Non-pigmented ciliary epithelial cell (primary cell): ENCODE measurements around the gene SNX12.
"Not testable (repeated sequence)": the region's sequence is repeated elsewhere in the genome, so short reads cannot be mapped to it uniquely, and the experiment has no call there.

Source experiments
- DNase-seq: peaks from one replicate; pipeline ENCODE4 v3.0.0-alpha.2; 2010; ENCODE audit warnings: low read depth

The SNX12 gene

DNA sequence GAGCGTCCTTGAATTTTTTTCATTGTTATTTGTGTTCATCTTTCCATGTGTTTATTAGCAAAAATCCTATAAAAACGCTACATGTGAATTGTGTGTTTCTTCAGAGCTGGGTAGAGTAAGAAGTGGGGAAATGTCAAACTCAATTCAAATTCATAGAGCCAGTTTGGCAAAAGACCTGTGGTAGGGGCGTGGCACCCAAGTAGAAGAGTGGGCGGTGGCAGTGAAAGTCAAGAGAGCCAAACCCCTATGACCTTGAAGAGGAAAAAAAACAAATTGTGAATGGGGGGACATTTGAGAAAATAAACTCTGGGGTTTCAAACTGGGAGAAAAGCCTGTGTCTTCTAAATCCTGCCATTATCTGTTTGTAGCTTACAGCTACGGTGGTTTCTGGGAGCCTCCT, 23.1 kb upstream of the SNX12 start:
- no peak for DNase-seq

DNA sequence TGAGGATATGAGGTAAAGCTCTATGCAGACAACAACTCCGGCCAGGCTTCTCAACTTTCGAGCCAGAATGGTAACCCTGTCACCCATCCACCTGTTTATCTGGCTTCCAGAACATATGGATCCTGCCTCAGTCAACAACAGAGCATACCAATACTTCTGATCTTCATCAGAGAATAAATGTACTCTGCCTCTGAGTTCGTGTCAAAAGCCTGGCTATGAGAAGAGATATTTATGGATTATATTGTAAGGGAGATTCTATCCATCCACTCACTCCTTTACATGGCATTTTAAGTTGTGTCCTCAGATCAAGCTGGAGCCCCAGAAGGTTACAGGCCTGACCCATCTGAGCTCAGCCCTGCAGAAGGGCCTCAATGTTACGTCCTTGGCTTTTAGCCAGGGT, 17.8 kb upstream of the SNX12 start:
- DNase-seq, result no peak

DNA sequence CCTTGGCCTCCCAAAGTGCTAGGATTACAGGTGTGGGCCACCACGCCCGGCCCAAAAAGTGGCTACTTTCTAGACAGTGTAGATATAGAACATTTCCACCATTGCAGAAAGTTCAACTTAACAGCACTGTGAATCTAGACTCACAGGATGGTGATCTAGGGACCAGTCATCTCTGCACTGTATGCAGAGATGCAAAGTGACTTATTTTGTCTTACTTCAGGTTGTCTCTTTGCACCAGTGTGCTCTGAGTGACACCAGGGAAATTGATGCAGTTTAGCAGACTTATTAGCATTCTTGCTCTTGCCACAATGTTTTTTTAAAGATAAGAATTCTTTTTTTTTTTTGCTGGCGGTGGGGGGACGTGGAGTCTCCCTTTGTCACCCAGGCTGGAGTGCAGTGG, 14.7 kb upstream of the SNX12 start:
- no peak for DNase-seq

DNA sequence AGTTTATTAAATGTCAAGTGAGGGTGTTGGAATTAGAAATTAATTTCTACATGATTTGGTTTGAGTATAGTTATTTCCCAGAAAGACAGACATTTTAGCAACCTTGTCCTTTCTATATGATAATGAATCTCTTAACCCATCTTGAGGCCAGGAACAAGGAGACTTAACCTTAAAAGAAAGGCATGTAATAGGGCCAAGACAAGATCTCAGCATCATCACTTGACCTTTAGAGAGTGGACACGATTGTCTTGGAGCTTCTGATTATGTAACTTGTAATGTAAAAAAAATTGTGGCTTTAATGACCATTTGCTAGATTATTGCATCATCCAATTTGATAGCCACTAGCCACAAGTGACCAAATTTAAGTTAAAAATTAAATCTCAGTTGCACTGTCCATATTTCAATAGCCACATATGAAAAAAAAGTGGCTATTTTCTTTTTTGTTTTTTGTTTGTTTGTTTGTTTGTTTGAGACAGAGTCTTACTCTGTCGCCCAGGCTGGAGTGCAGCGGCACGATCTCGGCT, 14.1 kb upstream of the SNX12 start:
- DNase-seq, result no peak

DNA sequence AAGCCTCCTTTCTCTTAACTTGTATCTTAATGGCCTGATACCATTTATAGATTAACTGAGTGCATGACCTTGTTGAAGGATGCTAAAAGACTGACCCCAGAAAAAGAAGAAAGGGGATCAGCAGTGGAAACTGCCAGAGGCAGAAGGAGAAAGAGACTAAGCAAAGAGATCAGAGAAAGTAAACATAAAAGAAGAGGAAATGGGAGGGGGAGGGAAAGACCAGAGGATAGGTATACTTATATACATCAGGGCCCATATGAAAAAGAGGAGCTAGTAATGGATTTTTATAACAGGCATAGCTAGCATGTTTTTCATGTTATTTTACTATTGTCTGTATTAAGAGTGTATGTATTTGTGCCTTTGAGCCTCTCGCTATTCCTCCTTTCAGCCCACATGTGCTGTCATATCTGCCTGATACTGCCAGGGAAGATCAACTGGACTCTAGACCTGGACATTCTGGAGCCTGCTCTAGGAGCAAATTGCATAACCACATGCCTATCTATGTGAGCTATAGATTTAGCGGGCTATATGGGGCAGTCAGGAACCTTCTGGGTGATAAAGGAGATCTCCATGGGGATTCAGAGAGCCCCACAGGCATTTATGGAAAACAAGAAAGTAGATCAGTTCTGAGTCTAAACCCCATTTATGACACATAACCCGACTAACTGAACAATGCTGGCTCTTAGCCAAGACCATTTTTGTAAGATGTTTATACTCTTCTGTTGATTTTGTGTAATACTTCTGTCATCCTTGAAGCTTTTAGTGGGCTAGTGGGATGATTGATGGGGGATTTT, 13.4 kb upstream of the SNX12 start:
- DNase-seq, result no peak

DNA sequence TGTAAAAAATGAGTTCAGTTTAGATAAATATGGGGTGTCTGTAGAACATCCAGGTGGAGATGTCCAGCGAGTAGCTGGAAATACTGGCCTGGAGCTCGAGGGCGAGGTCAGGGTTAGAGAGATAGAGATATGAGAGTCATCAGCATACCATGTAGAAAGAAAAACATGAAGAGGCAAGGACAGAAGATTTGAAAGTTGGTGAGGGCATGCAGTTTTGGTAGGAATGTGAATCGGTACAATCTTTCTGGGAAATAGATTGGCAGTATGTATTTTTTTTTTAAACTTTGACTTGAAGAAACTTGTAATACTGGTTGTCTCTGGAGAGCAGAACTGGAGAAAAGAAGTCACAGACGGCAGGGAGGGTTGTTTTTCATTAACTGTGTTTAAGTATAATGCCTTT, 2.4 kb upstream of the SNX12 start:
- no peak for DNase-seq

DNA sequence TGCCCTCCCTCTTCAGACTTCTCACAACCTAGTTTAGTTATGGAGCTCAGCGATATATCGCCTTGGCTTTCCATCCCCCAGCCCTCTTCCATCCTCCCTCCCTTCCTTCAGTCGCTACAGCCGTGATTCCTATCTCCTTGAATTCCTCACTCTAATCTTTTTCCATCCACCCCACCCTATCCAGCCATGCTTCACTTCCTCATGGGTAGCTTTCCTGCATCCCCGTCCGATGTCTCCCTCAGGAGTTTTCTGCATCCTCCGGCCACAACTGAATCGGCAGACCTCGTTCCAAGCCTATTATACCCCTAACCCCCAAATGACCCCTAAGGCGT, 456 bp downstream of the SNX12 start:
- DNase-seq, result no peak

DNA sequence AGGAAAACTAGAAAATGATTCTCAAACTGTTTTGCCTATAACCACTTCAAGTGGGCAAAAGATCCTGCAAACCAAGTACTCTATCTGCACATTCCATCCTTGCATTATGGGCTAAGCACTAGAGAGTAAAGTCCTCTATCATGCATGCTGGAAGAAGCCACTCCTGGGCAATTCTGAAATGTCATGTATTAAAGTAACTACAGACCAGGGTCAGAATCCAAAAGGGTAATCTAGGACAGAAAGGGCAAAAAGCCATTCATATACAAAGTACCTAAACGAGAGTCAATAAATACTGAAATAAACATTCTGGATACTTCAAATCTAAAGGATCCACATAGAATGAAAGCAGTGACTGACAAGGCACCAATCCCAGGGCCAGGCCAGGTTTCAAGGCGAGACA, 1.0 kb downstream of the SNX12 start:
- DNase-seq, result no peak

DNA sequence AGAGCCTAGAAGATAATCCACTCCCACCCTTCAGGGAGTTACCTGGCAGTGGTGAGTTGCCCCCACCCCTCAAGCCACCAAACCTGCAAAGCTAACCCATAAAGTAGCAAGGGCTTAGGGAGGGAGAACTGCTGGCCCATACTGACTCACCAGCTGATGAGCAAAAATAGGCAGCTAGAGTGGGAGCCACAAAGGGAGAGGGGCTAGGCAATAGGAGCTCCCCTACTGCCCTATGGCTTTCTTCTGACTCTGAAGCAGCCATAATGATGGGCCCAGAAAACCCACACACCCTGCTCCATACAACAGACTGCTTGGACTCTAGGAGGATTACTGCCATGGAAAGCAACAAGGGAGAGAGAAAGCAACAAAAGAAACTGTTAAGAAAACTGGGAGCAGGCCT, 8.0 kb downstream of the SNX12 start:
- DNase-seq, result no peak

DNA sequence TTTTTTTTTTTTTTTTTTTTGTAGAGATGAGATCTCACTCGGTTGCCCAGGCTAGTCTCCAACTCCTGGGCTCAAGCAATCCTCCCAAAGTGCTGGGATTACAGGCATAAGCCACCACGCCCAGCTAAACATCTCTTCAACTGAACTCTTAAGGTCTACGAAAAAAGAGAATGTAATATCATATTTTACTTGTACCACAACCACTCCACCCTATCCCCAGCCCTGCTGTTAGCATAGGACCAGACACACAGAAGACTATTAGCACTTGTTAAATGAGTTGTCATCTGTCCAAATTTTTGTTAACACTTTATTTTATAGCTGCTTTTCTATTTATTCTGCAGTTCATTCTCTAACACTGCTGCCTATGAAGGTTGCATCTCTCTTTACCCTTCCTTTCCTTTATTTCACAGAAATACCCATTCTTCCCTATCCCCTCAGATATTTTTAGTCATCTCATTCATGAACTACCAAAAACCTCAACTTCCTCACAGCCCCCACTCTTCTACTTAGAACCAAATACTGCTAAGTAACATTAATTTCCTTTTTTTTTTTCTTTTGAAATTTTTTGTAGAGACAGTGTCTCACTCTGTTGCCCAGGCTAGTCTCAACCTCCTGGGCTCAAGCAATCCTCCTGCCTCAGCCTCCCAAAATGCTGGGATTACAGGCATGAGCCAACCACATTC, 10.1 kb downstream of the SNX12 start:
- no peak for DNase-seq

DNA sequence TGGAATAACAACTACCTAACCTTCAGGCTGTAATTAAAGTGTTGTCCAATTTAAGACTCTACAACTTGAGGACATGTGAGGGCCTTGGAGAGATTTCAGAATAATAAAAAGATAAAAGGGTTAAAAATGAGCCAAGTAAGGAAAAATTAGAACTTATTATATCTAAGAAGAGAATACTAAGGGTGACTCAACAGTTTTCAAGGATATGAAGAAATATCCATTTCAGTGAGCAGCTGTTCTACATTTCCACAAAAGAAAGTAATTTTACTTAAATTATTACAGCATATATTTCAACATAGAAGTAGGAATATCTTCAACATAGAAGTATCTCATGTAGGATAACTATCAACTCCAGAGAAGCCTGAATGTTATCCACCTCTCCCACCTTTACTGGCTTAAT, 11.3 kb downstream of the SNX12 start:
- DNase-seq, result no peak

DNA sequence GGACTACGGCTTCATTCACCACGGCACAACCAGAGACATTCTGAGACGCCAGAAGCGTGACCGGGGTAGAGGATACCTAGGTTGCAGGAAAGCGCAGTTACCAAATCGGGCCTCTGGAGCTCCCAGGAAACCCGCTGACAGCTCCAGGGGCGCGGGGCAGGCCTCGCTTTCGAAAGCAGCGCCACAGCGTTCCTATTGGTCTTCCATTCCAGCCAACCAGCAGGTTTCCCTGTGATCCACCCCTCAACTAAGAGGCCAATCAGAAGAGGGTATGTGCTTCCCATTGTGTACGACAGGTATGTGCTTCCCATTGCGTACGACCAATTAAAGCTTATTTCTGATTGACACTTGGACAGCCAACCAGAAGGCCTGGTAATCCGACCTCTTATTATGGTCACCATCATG, 14.9 kb downstream of the SNX12 start:
- DNase-seq, result no peak

DNA sequence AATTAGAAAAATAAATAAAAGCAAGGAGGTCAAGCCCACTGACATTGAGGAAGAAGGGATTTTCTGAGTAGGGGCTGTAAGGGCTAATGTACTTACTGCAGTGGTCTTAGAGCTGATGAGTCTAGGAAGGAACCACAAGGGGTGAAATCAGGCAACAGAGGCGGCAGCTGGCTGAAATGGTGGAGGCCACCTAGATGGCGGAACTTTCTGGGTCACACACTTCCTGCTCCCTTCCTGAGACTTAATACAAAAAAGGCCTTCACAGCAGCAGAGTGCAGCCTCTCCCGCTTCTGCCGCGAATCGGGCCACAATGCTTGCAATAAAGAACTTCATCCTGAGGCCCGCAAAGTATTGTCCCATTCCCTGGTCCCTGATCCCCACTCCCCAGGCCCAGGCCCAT, 15.4 kb downstream of the SNX12 start:
- no peak for DNase-seq

DNA sequence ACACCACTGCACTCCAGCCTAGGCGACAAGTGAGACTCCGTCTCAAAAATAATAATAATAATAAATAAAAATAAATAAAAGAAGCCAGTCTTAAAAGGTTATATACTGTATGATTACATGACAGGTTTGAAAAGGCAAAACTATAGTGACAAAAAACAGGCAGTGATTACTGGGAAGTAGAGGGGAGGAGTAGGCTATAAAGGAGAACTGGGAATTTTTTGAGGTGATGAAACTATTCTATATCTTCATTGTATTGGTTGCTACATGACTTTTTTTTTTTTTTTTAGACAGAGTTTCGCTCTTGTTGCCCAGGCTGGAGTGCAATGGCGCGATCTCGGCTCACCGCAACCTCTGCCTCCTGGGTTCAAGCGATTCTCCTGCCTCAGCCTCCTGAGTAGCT, 20.2 kb downstream of the SNX12 start:
- DNase-seq, result not testable (repeated sequence)

DNA sequence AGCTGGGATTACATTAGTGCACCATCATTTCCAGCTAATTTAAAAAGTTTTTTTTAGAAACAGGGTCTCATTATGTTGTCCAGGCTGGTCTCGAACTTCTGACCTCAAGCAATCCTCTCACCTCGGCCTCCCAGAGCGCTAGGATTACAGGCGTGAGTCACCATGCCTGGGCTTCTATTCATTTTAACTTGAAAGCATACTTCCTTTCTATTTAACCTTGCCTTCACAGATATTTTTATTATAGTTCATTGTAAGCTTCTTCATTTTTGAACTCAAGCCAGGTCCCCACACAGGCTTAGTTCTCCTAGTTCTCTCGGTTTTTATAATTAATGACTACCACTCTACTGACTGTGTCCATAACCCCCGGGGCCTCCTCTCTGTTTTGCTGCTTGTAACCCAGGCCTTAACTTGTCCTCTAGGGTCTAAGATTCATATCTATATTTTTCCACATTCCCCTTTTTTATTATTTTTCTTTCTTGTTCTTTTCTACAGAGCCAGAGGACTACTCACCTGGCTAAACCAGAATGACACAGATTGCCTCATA, 50.7 kb downstream of the SNX12 start:
- no peak for DNase-seq
